Ishikawa (cell line): ENCODE results near the gene SYK.

Source experiments
- CEBPB ChIP-seq: IDR thresholded peaks from 2 replicates; pipeline ENCODE4 v1.6.1; 2012
- CREB1 ChIP-seq: IDR thresholded peaks from 2 replicates; pipeline ENCODE4 v1.6.1; 2012; ENCODE audit warnings: low read depth
- EGR1 ChIP-seq: IDR thresholded peaks from 2 replicates; pipeline ENCODE4 v1.6.1; 2012
- EP300 ChIP-seq: IDR thresholded peaks from 2 replicates; pipeline ENCODE4 v1.6.1; 2012; ENCODE audit warnings: borderline replicate concordance
- FOXM1 ChIP-seq: IDR thresholded peaks from 2 replicates; pipeline ENCODE4 v1.6.1; 2012; ENCODE audit warnings: low read depth, borderline replicate concordance
- NFIC ChIP-seq: IDR thresholded peaks from 2 replicates; pipeline ENCODE4 v1.6.1; 2012
- RAD21 ChIP-seq: IDR thresholded peaks from 2 replicates; pipeline ENCODE4 v1.6.1; 2012; ENCODE audit warnings: low read depth
- REST ChIP-seq: IDR thresholded peaks from 2 replicates; pipeline ENCODE4 v1.6.1; 2012; ENCODE audit warnings: low read depth, mild to moderate bottlenecking
- TAF1 ChIP-seq: IDR thresholded peaks from 2 replicates; pipeline ENCODE4 v1.6.1; 2012; ENCODE audit warnings: low read depth, mild to moderate bottlenecking
- TCF12 ChIP-seq: IDR thresholded peaks from 2 replicates; pipeline ENCODE4 v1.6.1; 2012; ENCODE audit warnings: low read depth
- USF1 ChIP-seq: IDR thresholded peaks from 2 replicates; pipeline ENCODE4 v1.6.1; 2012
- ZBTB7A ChIP-seq: IDR thresholded peaks from 2 replicates; pipeline ENCODE4 v1.6.1; 2012; ENCODE audit warnings: low read depth
- TF ChIP-seq, protein P1 (sequence below): IDR thresholded peaks from 2 replicates; pipeline ENCODE4 v1.6.1; 2012

GRCh38 chr9:90869361-90869760 is 67.7 kb downstream of the SYK start:
- TF ChIP-seq ZBTB7A, result no peak
- no peak for TF ChIP-seq FOXM1
- TF ChIP-seq REST, result no peak
- no peak for TF ChIP-seq USF1
- TF ChIP-seq EGR1, result no peak
- no peak for TF ChIP-seq TCF12
- no peak for TF ChIP-seq EP300
- no peak for TF ChIP-seq RAD21
- TF ChIP-seq CEBPB, result no peak
- TF ChIP-seq, protein P1, sequence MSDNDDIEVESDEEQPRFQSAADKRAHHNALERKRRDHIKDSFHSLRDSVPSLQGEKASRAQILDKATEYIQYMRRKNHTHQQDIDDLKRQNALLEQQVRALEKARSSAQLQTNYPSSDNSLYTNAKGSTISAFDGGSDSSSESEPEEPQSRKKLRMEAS, result no peak
- no peak for TF ChIP-seq NFIC
- TF ChIP-seq CREB1, result no peak
- no peak for TF ChIP-seq TAF1
